Measurements from ENCODE around the gene CELSR1. TPM values are rescaled to one million over a fixed set of nuclear protein-coding genes. Genes with fewer than 3 reads are reported as not detected.

Gene CELSR1
- total RNA-seq, 1 experiment from 2014 or later, result 19.6 TPM

DNA sequence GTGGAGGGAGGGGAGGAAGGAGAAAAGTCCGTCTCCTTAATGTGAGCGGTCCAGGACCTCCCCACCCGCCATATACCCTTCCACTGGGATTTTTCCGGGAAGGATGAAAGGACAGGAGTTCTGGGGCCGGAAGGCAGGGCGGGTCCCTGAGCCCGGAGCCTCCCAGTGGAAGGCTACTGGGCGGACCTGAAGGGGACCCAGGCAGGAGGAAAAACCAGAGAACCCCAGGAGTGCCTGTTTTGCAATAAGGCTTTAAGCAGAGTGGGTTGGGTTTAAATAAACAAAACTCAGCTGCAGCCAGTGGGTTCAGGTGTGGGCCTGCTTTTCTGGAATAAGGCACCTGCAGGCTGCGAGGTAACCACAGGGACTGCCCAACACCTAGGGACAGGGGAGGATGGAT, 1.7 kb upstream of the CELSR1 start:
- H3K9me3 ChIP-seq (ENCODE audit: control insufficient read depth in 1 of 2, insufficient read depth in 1 of 2, low read depth in 1 of 2, low read length in 2 of 2), result peaks cover 0 to 12% of the 10 kb centered on the region in 2 experiments; a peak in 1 of 4 replicates
- TF ChIP-seq EZH2phosphoT487 (IDR thresholded peaks at IDR 0.05; ENCODE audit: borderline replicate concordance), result no peak
- TF ChIP-seq RAD21 (IDR thresholded peaks at IDR 0.05; ENCODE audit: low read depth), result no peak
- TF ChIP-seq, protein P1, sequence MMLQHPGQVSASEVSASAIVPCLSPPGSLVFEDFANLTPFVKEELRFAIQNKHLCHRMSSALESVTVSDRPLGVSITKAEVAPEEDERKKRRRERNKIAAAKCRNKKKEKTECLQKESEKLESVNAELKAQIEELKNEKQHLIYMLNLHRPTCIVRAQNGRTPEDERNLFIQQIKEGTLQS (IDR thresholded peaks at IDR 0.05), result no peak
- TF ChIP-seq SP1 (IDR thresholded peaks at IDR 0.05; ENCODE audit: low read depth), result no peak
- TF ChIP-seq CTCF (IDR thresholded peaks at IDR 0.05 in 2 of 3, conservative IDR thresholded peaks at IDR 0.05 in 1 of 3; ENCODE audit: borderline replicate concordance in 1 of 3, insufficient read depth in 1 of 3, low read depth in 2 of 3, low read length in 2 of 3), result no peak
- TF ChIP-seq CBX3 (IDR thresholded peaks at IDR 0.05; ENCODE audit: low read depth), result no peak
- no peak for TF ChIP-seq TCF7L2 (IDR thresholded peaks at IDR 0.05; ENCODE audit: borderline replicate concordance, extremely low read depth, insufficient read depth, insufficient read length)
- no peak for TF ChIP-seq ZNF274 (IDR thresholded peaks at IDR 0.05; ENCODE audit: low read depth, low read length)
- TF ChIP-seq EGR1 (IDR thresholded peaks at IDR 0.05; ENCODE audit: low read depth), result no peak
- no peak for TF ChIP-seq CEBPB (IDR thresholded peaks at IDR 0.05; ENCODE audit: low read depth)
- no peak for TF ChIP-seq ELF1 (IDR thresholded peaks at IDR 0.05; ENCODE audit: borderline replicate concordance, low read depth)
- TF ChIP-seq, protein P2, sequence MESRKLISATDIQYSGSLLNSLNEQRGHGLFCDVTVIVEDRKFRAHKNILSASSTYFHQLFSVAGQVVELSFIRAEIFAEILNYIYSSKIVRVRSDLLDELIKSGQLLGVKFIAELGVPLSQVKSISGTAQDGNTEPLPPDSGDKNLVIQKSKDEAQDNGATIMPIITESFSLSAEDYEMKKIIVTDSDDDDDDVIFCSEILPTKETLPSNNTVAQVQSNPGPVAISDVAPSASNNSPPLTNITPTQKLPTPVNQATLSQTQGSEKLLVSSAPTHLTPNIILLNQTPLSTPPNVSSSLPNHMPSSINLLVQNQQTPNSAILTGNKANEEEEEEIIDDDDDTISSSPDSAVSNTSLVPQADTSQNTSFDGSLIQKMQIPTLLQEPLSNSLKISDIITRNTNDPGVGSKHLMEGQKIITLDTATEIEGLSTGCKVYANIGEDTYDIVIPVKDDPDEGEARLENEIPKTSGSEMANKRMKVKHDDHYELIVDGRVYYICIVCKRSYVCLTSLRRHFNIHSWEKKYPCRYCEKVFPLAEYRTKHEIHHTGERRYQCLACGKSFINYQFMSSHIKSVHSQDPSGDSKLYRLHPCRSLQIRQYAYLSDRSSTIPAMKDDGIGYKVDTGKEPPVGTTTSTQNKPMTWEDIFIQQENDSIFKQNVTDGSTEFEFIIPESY (IDR thresholded peaks at IDR 0.05; ENCODE audit: extremely low read depth, insufficient replicate concordance, low read length), result no peak
- no peak for TF ChIP-seq YY1 (IDR thresholded peaks at IDR 0.05; ENCODE audit: extremely low read depth, insufficient replicate concordance, low read depth, low read length)
- TF ChIP-seq MAX (IDR thresholded peaks at IDR 0.05), result no peak
- no peak for TF ChIP-seq POLR2A (IDR thresholded peaks at IDR 0.05; ENCODE audit: borderline replicate concordance, extremely low read depth, insufficient read depth, insufficient read length)
- H3K9me2 ChIP-seq (ENCODE audit: insufficient read depth), result no peaks in the 10 kb centered on the region
- CTCF ChIA-PET, result interaction anchor here (0.6 to 8.3 kb wide), 2 partner anchors 38 to 170 kb away, joined by 3 to 146 read pairs; no protein-coding TSS in a partner anchor
- no peaks in the 10 kb centered on the region for H3K36me3 ChIP-seq (ENCODE audit: control insufficient read depth in 1 of 2, insufficient read depth in 2 of 2, low read length in 2 of 2)
- H3K9ac ChIP-seq (ENCODE audit: low read length), result 0 out of 2 replicates have a peak overlapping the region, but pooled peaks have one; percentile 48
- H3K79me2 ChIP-seq (ENCODE audit: insufficient read depth, low read length), result peaks cover 1% of the 10 kb centered on the region; the same call in 1 of the 2 replicates
- RAD21 ChIA-PET (ENCODE audit: low non-redundant PET in 1 of 2, low total read pairs in 2 of 2, uncharacterized antibody in 2 of 2, unreplicated experiment in 2 of 2), result no interaction called here
- H4K20me1 ChIP-seq (ENCODE audit: insufficient read depth), result no peaks in the 10 kb centered on the region
- H3K27ac ChIP-seq (ENCODE audit: low read depth, low read length), result no peak overlapping the region
- ATAC-seq, result no peak
- intact Hi-C loops (cut with micrococcal nuclease), result loop anchor here (10.0 kb wide), 1 partner anchor 84 kb away; no protein-coding TSS in a partner anchor
- BruUV-seq (replicated peaks), result no TSS peak
- H3K4me3 ChIP-seq (replicated peaks in 1 of 2; ENCODE audit: low read depth in 1 of 2, low read length in 2 of 2), result peak overlapping the region; percentile 57 to 64
- no peak overlapping the region for H2AFZ ChIP-seq (ENCODE audit: low read depth, low read length, poor library complexity, severe bottlenecking)
- H3K4me1 ChIP-seq (ENCODE audit: control insufficient read depth in 1 of 2, insufficient read depth in 2 of 2, low read length in 2 of 2), result peaks cover 10 to 23% of the 10 kb centered on the region in 2 experiments
- DNase-seq (ENCODE audit: low read depth, low spot score), result no peak
- POLR2A ChIA-PET, result no interaction called here
- no peaks in the 10 kb centered on the region for H3K27me3 ChIP-seq (ENCODE audit: insufficient read depth, low read length)
- peak overlapping the region; percentile 91 for H3K4me2 ChIP-seq (ENCODE audit: low read length)
